Measurements from ENCODE around the gene CDH13. TPM values are rescaled to one million over a fixed set of nuclear protein-coding genes. Genes with fewer than 3 reads are reported as not detected.

Gene CDH13
- total RNA-seq, 2 donors from 2014 or later: 2.4 to 6.3 TPM

DNA sequence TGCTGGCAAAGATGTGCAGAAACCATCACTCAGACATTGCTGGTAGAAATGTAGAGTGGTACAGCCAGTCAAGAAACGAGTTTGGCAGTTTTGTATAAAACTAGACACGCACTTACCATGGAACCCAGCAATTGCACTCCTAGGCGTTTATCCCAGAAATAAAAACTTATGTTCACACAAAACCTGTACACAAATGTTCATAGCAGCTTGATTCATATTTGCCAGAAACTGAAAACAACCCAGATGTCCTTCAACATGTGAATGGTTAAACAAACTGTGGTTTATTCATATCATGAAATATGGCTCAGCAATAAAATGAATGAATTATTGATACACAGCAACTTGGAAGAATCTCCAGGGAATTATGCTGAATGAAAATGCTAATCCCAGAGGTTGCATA, 570.0 kb downstream of the CDH13 start:
- intact Hi-C loops (cut with DNase I): no loop called here
- Histone ChIP-seq H3K36me3 (no peaks in the 10 kb centered on the region), H3K27me3 (no peaks in the 10 kb centered on the region), H3K9me3 (no peaks in the 10 kb centered on the region), H3K27ac (no peak overlapping the region), H3K4me3 (no peak overlapping the region), H3K4me1 (no peaks in the 10 kb centered on the region), H3K9ac (ENCODE audit: low read depth in 2 of 2, low read length in 2 of 2) (no peak overlapping the region)
- TF ChIP-seq, protein P1, sequence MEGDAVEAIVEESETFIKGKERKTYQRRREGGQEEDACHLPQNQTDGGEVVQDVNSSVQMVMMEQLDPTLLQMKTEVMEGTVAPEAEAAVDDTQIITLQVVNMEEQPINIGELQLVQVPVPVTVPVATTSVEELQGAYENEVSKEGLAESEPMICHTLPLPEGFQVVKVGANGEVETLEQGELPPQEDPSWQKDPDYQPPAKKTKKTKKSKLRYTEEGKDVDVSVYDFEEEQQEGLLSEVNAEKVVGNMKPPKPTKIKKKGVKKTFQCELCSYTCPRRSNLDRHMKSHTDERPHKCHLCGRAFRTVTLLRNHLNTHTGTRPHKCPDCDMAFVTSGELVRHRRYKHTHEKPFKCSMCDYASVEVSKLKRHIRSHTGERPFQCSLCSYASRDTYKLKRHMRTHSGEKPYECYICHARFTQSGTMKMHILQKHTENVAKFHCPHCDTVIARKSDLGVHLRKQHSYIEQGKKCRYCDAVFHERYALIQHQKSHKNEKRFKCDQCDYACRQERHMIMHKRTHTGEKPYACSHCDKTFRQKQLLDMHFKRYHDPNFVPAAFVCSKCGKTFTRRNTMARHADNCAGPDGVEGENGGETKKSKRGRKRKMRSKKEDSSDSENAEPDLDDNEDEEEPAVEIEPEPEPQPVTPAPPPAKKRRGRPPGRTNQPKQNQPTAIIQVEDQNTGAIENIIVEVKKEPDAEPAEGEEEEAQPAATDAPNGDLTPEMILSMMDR (IDR thresholded peaks at IDR 0.05): no peak
- DNase-seq: no peak

DNA sequence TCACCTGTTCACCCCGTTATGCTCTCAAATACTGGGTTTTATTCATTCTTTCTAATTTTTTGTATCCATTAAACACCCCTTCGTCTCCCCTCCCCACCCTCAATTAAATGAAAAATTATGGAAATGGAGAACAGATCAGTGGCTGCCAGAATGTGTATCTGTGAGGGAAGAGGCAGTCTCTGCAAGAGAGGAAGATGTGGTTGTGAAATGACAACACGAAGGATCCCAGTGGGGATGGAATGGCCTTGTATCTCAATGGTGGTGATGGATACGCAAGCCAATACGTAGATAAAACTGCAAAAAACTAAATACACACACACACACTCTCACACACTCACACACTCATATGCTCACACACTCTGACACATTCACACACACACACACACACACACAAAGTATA, 570.7 kb downstream of the CDH13 start:
- Histone ChIP-seq H3K9me3 (no peaks in the 10 kb centered on the region), H3K36me3 (no peaks in the 10 kb centered on the region), H3K9ac (ENCODE audit: low read depth in 2 of 2, low read length in 2 of 2) (no peak overlapping the region), H3K4me3 (no peak overlapping the region), H3K27me3 (no peaks in the 10 kb centered on the region), H3K4me1 (no peaks in the 10 kb centered on the region), H3K27ac (no peak overlapping the region)
- intact Hi-C loops (cut with DNase I): no loop called here
- DNase-seq: no peak
- TF ChIP-seq, protein P1 (IDR thresholded peaks at IDR 0.05): no peak

DNA sequence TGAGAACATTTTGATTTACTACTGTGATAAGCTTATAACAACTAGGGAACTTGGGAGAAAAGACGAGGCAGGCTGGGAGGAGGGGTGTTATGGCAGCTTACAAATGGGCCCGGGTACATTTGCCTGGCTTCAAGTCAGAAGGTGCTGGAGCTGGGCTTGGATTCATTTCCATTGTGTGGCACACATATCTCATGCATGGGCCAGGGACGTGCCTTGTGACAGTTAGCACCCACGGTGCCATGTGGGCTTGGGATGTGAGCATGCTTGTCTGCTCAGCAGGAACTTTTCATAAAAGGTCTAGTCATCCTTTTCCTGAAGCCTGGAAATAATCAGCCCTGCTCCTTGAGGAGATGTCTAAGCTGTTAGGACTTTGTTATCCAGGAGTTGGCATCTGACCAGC, 572.2 kb downstream of the CDH13 start:
- Histone ChIP-seq H3K9ac (ENCODE audit: low read depth in 2 of 2, low read length in 2 of 2) (no peak overlapping the region), H3K27me3 (no peaks in the 10 kb centered on the region), H3K4me3 (no peak overlapping the region), H3K36me3 (no peaks in the 10 kb centered on the region), H3K9me3 (no peaks in the 10 kb centered on the region), H3K4me1 (no peaks in the 10 kb centered on the region), H3K27ac (no peak overlapping the region)
- intact Hi-C loops (cut with DNase I): no loop called here
- DNase-seq: no peak
- TF ChIP-seq, protein P1 (IDR thresholded peaks at IDR 0.05): no peak

DNA sequence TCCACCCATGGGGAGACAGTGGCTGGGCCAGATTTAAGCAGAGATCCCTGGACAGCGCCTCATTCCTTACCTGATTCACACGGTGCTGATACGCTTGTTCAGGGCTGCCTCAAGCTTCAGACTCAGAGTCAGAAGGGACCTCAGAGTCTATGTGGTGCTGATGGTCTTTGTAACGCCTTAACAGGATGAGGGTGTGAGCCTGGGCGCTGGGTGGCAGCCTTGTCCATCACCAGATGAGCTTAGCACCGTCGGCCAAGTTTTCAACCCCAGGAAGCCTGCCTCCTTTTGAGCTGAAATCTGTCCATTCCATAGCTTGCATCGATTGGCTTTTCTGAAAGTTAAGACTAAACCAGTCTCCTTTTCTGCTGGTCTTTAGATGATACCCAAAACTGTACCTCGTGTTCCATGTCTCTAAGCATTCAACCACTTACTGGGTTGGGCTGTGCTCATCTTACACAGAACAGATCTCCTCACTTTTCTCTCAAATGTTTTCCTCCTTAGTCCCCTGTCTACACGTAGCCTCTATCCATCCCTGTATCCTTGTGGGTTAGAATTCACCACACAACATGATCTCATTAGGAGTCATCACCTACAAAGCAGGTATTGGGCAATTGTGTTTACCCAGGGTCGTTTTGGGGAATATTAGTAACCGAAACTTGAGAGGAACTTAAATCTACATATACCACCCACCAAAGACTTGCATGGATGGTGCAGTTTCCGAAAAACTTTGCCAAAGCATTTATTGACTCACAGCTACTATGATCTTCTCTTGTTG, 573.4 kb downstream of the CDH13 start:
- TF ChIP-seq, protein P1 (IDR thresholded peaks at IDR 0.05): no peak
- Histone ChIP-seq H3K9ac (ENCODE audit: low read depth in 2 of 2, low read length in 2 of 2) (no peak overlapping the region), H3K27me3 (no peaks in the 10 kb centered on the region), H3K4me1 (no peaks in the 10 kb centered on the region), H3K36me3 (no peaks in the 10 kb centered on the region), H3K27ac (no peak overlapping the region), H3K4me3 (no peak overlapping the region), H3K9me3 (no peaks in the 10 kb centered on the region)
- intact Hi-C loops (cut with DNase I): loop anchor here (10.0 kb wide), 1 partner anchor 575 kb away; the partner anchor contains the start of gene CDH13
- DNase-seq: no peak

DNA sequence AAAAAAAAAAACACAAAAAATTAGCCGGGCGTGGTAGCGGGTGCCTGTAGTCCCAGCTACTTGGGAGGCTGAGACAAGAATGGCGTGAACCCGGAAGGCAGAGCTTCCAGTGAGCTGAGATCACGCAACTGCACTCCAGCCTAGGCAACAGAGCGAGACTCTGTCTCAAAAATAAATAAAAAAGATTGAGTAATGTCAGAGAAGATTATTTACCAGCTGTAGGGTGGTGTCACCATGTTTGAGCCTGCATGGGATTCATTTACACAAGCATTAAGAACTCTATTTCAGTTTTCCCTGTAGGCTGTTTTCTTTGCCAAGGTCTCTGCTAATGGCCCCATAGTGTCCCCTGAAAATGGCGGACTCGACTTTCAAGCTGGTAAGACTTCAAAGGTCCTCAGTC, 575.0 kb downstream of the CDH13 start:
- Histone ChIP-seq H3K4me1 (no peaks in the 10 kb centered on the region), H3K9ac (ENCODE audit: low read depth in 2 of 2, low read length in 2 of 2) (no peak overlapping the region)

More for the DNA sequence above, 575.0 kb downstream of the CDH13 start:
- TF ChIP-seq, protein P1 (IDR thresholded peaks at IDR 0.05): no peak
- H3K27ac ChIP-seq: no peak overlapping the region
- DNase-seq: no peak
- H3K27me3 ChIP-seq: no peaks in the 10 kb centered on the region
- intact Hi-C loops (cut with DNase I): loop anchor here (10.0 kb wide), 1 partner anchor 577 kb away; the partner anchor contains the start of gene CDH13
- no peaks in the 10 kb centered on the region for H3K9me3 ChIP-seq
- no peak overlapping the region for H3K4me3 ChIP-seq
- no peaks in the 10 kb centered on the region for H3K36me3 ChIP-seq
